K562 treated with DMSO at 1 percent for 12 hours (cell line): ENCODE results near the gene NPS. TPM values are rescaled to one million over a fixed set of nuclear protein-coding genes. Genes with fewer than 3 reads are reported as not detected.

Experiments used
- total RNA-seq: library from RNA; unstranded; fragments of 300-600 nt; gene quantifications from 2 replicates; pipeline ENCODE4 v1.2.3, GENCODE V29; 2022; ENCODE audit not compliant: insufficient read depth

Gene NPS
- total RNA-seq: not detected in 2 replicates

GRCh38 chr10:127549009-127549408 is at the start of gene NPS:
Gene NPS (plus strand): TSS chr10:127549309. CDS start chr10:127549369, 60 bp downstream.

Other genes with a start within 250 kb of the NPS start
- gene FOXI2, start 187.9 kb downstream of the NPS start, total RNA-seq: not detected in 2 replicates